OCI-LY7 (cell line): ENCODE measurements around the gene PRR20E.
"Not testable (repeated sequence)": the region's sequence is repeated elsewhere in the genome, so short reads cannot be mapped to it uniquely, and the experiment has no call there.

Experiments
- CTCF ChIP-seq: fragments of 200-600 bp; sonication (generic); conservative IDR thresholded peaks from 2 replicates; pipeline ENCODE4 v1.5.1; 2014; ENCODE audit warnings: mild to moderate bottlenecking, antibody characterized with exemption, low read length, moderate library complexity, mixed read lengths
- EZH2phosphoT487 ChIP-seq: fragments of 200-600 bp; sonication (generic); IDR thresholded peaks from 2 replicates; pipeline ENCODE4 v1.6.1; 2018; ENCODE audit warnings: low read depth, borderline replicate concordance, mild to moderate bottlenecking, mixed run types, antibody characterized with exemption, low read length, moderate library complexity, mixed read lengths

GRCh38 chr13:57139781-57140180 is 27.2 kb upstream of the PRR20E start:
- TF ChIP-seq CTCF, EZH2phosphoT487: not testable (repeated sequence)
